ENCODE data around the gene C11orf97.

GRCh38 chr11:94563848-94564467 lies 51.7 kb downstream of the C11orf97 start:
- TF ChIP-seq CTCF (IDR thresholded peaks at IDR 0.05; ENCODE audit: borderline replicate concordance, extremely low read depth, low read length, poor library complexity, severe bottlenecking), result no peak
- TF ChIP-seq EZH2 (IDR thresholded peaks at IDR 0.05; ENCODE audit: borderline replicate concordance, low read depth, low read length, severe bottlenecking), result no peak
